Glutamatergic neuron (in vitro differentiated cells): ENCODE data around the gene DNMT3A. TPM values are rescaled to one million over a fixed set of nuclear protein-coding genes. Genes with fewer than 3 reads are reported as not detected.

Experiments used
- DNase-seq: peaks from one replicate; pipeline ENCODE4 v3.0.0; 2022
- H3K27ac Mint-ChIP-seq: one replicate; pipeline ENCODE4 v1.8.0; 2020; ENCODE audit warnings: mild to moderate bottlenecking, mixed read lengths, inconsistent platforms; ENCODE audit not compliant: unreplicated experiment
- H3K27me3 Mint-ChIP-seq: one replicate; pipeline ENCODE4 v1.8.0; 2020; ENCODE audit warnings: mild to moderate bottlenecking, moderate library complexity, mixed read lengths, inconsistent platforms; ENCODE audit not compliant: unreplicated experiment
- H3K36me3 Mint-ChIP-seq: one replicate; pipeline ENCODE4 v1.8.0; 2020; ENCODE audit warnings: mild to moderate bottlenecking, mixed read lengths, inconsistent platforms; ENCODE audit not compliant: unreplicated experiment
- H3K4me1 Mint-ChIP-seq: one replicate; pipeline ENCODE4 v1.8.0; 2020; ENCODE audit warnings: mild to moderate bottlenecking, low read depth, mixed read lengths, inconsistent platforms; ENCODE audit not compliant: unreplicated experiment
- H3K4me3 Mint-ChIP-seq: one replicate; pipeline ENCODE4 v1.8.0; 2020; ENCODE audit warnings: mild to moderate bottlenecking, mixed read lengths, inconsistent platforms; ENCODE audit not compliant: unreplicated experiment
- H3K9me3 Mint-ChIP-seq: one replicate; pipeline ENCODE4 v1.8.0; 2020; ENCODE audit warnings: mild to moderate bottlenecking, moderate library complexity, mixed read lengths, inconsistent platforms; ENCODE audit not compliant: unreplicated experiment
- CTCF ChIP-seq: fragments of 200-600 bp; sonication (generic); IDR thresholded peaks from one replicate; pipeline ENCODE4 v1.5.0; 2021; ENCODE audit not compliant: partially characterized antibody, unreplicated experiment
- total RNA-seq: library from RNA; stranded (reverse); fragmentation: NEBNext Ultra II Directional; extraction: Animal tissue kit (Norgen Biotek cat#: 25700); gene quantifications from one replicate; pipeline ENCODE4 v1.2.1, GENCODE V29; 2021; ENCODE audit not compliant: unreplicated experiment

Gene DNMT3A
- total RNA-seq, 1 donor from 2014 or later = 175 TPM

DNA sequence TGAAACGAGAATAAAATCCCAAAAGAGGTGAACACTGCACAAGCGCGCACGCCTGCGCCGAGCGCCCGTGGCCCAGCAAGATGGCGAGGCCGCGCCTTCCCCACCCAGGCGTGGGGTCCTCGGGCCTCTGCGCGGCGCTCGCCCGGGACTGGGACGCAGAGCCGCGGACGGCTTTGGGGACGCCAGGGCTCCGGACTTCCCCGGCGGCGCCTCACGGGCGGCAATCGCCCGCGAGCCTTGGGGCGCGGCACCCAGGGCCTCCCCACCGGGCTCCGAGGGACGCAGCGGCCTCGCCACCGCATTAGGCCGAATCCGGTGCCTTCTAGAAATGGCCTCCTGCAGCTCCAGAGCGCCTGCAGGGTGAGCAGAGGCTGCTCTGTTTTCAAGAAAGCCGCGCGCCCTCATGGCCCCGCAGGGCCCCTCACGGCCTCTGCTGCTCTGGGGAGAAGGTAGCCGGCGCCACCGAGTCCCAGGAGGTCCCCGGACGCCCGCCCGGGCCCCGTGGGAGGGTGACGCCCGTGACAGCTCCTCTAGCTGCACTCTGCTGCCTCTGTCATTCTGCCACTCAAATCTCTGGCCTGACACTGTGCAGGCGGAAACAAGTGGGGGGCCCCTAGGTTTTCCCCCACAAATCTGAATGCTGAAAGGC is 137.4 kb downstream of the DNMT3A start:
- Mint-ChIP-seq H3K36me3 (no peaks in the 10 kb centered on the region), H3K27ac (no peak overlapping the region), H3K27me3 (no peaks in the 10 kb centered on the region), H3K4me3 (no peak overlapping the region), H3K4me1 (no peaks in the 10 kb centered on the region), H3K9me3 (peaks cover 2% of the 10 kb centered on the region)
- TF ChIP-seq CTCF = no peak
- peak; percentile 36 for DNase-seq

GRCh38 chr2:25202275-25202674 is 139.4 kb downstream of the DNMT3A start:
- no peaks in the 10 kb centered on the region for H3K27me3 Mint-ChIP-seq
- no peak overlapping the region for H3K27ac Mint-ChIP-seq
- TF ChIP-seq CTCF = no peak
- peaks cover 4% of the 10 kb centered on the region for H3K4me1 Mint-ChIP-seq
- H3K4me3 Mint-ChIP-seq = no peak overlapping the region
- H3K9me3 Mint-ChIP-seq = peaks cover 2% of the 10 kb centered on the region
- DNase-seq = no peak
- no peaks in the 10 kb centered on the region for H3K36me3 Mint-ChIP-seq

GRCh38 chr2:25201794-25202193 is 139.9 kb downstream of the DNMT3A start:
- H3K4me1 Mint-ChIP-seq = peaks cover 4% of the 10 kb centered on the region
- H3K27ac Mint-ChIP-seq = no peak overlapping the region
- peaks cover 2% of the 10 kb centered on the region for H3K9me3 Mint-ChIP-seq

DNA sequence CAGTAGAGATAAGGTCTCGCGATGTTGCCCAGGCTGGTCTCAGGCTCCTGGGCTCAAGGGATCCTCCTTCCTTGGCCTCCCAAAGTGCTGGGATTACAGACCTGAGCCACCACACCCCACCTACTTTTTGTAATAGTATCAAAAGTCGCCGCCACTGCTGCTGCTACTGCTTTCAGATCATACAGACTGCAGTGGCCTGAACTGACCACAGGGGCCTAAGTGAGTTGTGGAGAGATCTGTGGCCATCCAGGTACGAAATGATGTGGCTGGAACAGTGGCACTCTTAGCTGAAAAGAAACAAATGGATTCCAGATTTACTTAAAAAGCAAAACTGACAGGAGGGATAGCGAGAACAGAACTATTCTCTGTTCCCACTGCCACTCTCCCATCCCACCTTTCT is 140.5 kb downstream of the DNMT3A start:
- peaks cover 2% of the 10 kb centered on the region for H3K9me3 Mint-ChIP-seq
- no peak overlapping the region for H3K27ac Mint-ChIP-seq
- H3K36me3 Mint-ChIP-seq = no peaks in the 10 kb centered on the region
- no peaks in the 10 kb centered on the region for H3K27me3 Mint-ChIP-seq
- H3K4me3 Mint-ChIP-seq = no peak overlapping the region
- peak; percentile 47 for TF ChIP-seq CTCF
- peaks cover 4% of the 10 kb centered on the region for H3K4me1 Mint-ChIP-seq
- DNase-seq = no peak

More at GRCh38 chr2:25201794-25202193, 139.9 kb downstream of the DNMT3A start:
- H3K4me3 Mint-ChIP-seq = no peak overlapping the region
- TF ChIP-seq CTCF = no peak
- H3K36me3 Mint-ChIP-seq = no peaks in the 10 kb centered on the region
- no peak for DNase-seq
- H3K27me3 Mint-ChIP-seq = no peaks in the 10 kb centered on the region

- Mint-ChIP-seq H3K27me3 (peaks cover 1% of the 10 kb centered on the region), H3K36me3 (no peaks in the 10 kb centered on the region), H3K27ac (no peak overlapping the region), H3K9me3 (peaks cover 3% of the 10 kb centered on the region), H3K4me1 (peaks cover 4% of the 10 kb centered on the region), H3K4me3 (no peak overlapping the region)
- DNase-seq = no peak
- TF ChIP-seq CTCF = no peak
Observed at GRCh38 chr2:25198576-25198975, 143.1 kb downstream of the DNMT3A start.
